HEK293 (cell line): ENCODE measurements around the gene ADORA3.

Experiments
- CTCF ChIA-PET: fragments of 350-600 bp; formaldehyde crosslinking; extraction: SDS; loops from one replicate; lab custom pipeline; 2021; ENCODE audit warnings: antibody characterized with exemption; lab: Yijun Ruan, JAX
- POLR2A ChIA-PET: fragments of 300-600 bp; formaldehyde crosslinking; extraction: SDS; loops from one replicate; lab custom pipeline; 2020; ENCODE audit warnings: antibody characterized with exemption, inconsistent platforms; lab: Yijun Ruan, JAX
- H3K27ac ChIP-seq: fragments of 200-500 bp; sonication (Bioruptor generic); 2 replicates; pipeline ENCODE4 v1.5.1; 2014; ENCODE audit warnings: low read depth, low read length, control low read depth, inconsistent platforms; ENCODE audit errors: extremely low read depth
- H3K36me3 ChIP-seq, 2 experiments: fragments of 200-500 bp in 1 of 2; sonication (Bioruptor generic) in 1 of 2; 1 replicate in 1 of 2; 2 replicates in 1 of 2; pipeline ENCODE4 v1.5.1; 2014 to 2017; ENCODE audit warnings: inconsistent platforms in 2 of 2, low read length in 2 of 2; ENCODE audit not compliant: control insufficient read depth in 2 of 2, insufficient read depth in 1 of 2
- H3K4me1 ChIP-seq: fragments of 200-500 bp; sonication (Bioruptor generic); 2 replicates; pipeline ENCODE4 v1.5.1; 2014; ENCODE audit warnings: mild to moderate bottlenecking, low read length, inconsistent platforms; ENCODE audit not compliant: control insufficient read depth, insufficient read depth
- H3K4me3 ChIP-seq: 2 replicates; pipeline ENCODE4 v1.5.1; 2011; ENCODE audit warnings: low read depth, mild to moderate bottlenecking, control low read depth, low read length, moderate library complexity
- H3K9me3 ChIP-seq: fragments of 200-500 bp; sonication (Bioruptor generic); 2 replicates; pipeline ENCODE4 v1.5.1; 2014; ENCODE audit warnings: low read depth, low read length, inconsistent platforms; ENCODE audit not compliant: control insufficient read depth, insufficient read depth
- IKZF3 ChIP-seq: fragments of 450-650 bp; IDR thresholded peaks from 2 replicates; pipeline ENCODE4 v1.5.0; 2018; ENCODE audit warnings: missing biosample characterization, mild to moderate bottlenecking, missing genetic modification characterization, moderate library complexity
- KLF10 ChIP-seq: fragments of 450-650 bp; IDR thresholded peaks from 2 replicates; pipeline ENCODE4 v1.5.1; 2018; ENCODE audit warnings: missing biosample characterization, mild to moderate bottlenecking, missing genetic modification characterization
- YY1 ChIP-seq: fragments of 450-650 bp; formaldehyde crosslinking; IDR thresholded peaks from 2 replicates; pipeline ENCODE4 v1.5.1; 2018; ENCODE audit warnings: missing biosample characterization, missing genetic modification characterization
- ZBTB44 ChIP-seq: fragments of 450-650 bp; IDR thresholded peaks from 2 replicates; pipeline ENCODE4 v1.5.1; 2018; ENCODE audit warnings: missing biosample characterization, mild to moderate bottlenecking, missing genetic modification characterization
- ZFP41 ChIP-seq: fragments of 450-650 bp; formaldehyde crosslinking; IDR thresholded peaks from 2 replicates; pipeline ENCODE4 v1.5.1; 2016; ENCODE audit warnings: missing biosample characterization, missing genetic modification characterization, borderline replicate concordance
- ZNF112 ChIP-seq: fragments of 450-650 bp; formaldehyde crosslinking; IDR thresholded peaks from 2 replicates; pipeline ENCODE4 v1.5.0; 2017; ENCODE audit warnings: missing biosample characterization, missing genetic modification characterization
- ZNF26 ChIP-seq: fragments of 450-650 bp; formaldehyde crosslinking; IDR thresholded peaks from 2 replicates; pipeline ENCODE4 v1.5.1; 2016; ENCODE audit warnings: missing biosample characterization, missing genetic modification characterization
- ZNF302 ChIP-seq: fragments of 450-650 bp; formaldehyde crosslinking; IDR thresholded peaks from 2 replicates; pipeline ENCODE4 v1.5.1; 2016; ENCODE audit warnings: missing biosample characterization, missing genetic modification characterization, low read depth
- ZNF366 ChIP-seq: fragments of 450-650 bp; formaldehyde crosslinking; conservative IDR thresholded peaks from 2 replicates; pipeline ENCODE4 v1.5.1; 2016; ENCODE audit warnings: missing biosample characterization, missing genetic modification characterization
- ZNF48 ChIP-seq: fragments of 450-650 bp; formaldehyde crosslinking; IDR thresholded peaks from 2 replicates; pipeline ENCODE4 v1.5.1; 2016; ENCODE audit warnings: missing biosample characterization, missing genetic modification characterization
- ZNF529 ChIP-seq: fragments of 450-650 bp; formaldehyde crosslinking; IDR thresholded peaks from 2 replicates; pipeline ENCODE4 v1.5.1; 2017; ENCODE audit warnings: missing genetic modification characterization, missing biosample characterization; ENCODE audit not compliant: insufficient replicate concordance
- ZNF623 ChIP-seq: fragments of 450-650 bp; formaldehyde crosslinking; IDR thresholded peaks from 2 replicates; pipeline ENCODE4 v1.5.1; 2016; ENCODE audit warnings: missing biosample characterization, missing genetic modification characterization
- ZNF624 ChIP-seq: fragments of 450-650 bp; formaldehyde crosslinking; IDR thresholded peaks from 2 replicates; pipeline ENCODE4 v1.5.1; 2017; ENCODE audit warnings: missing biosample characterization, missing genetic modification characterization
- ZNF785 ChIP-seq: fragments of 450-650 bp; formaldehyde crosslinking; IDR thresholded peaks from 2 replicates; pipeline ENCODE4 v1.5.1; 2016; ENCODE audit warnings: missing biosample characterization, missing genetic modification characterization
- ZNF830 ChIP-seq: fragments of 450-650 bp; IDR thresholded peaks from 2 replicates; pipeline ENCODE4 v1.5.0; 2018; ENCODE audit warnings: missing biosample characterization, missing genetic modification characterization, low read depth, mild to moderate bottlenecking, moderate library complexity
- TF ChIP-seq, protein P1 (sequence below): fragments of 450-650 bp; formaldehyde crosslinking; conservative IDR thresholded peaks from 2 replicates; pipeline ENCODE4 v1.5.1; 2016; ENCODE audit warnings: low read depth, missing biosample characterization, missing genetic modification characterization
- TF ChIP-seq, protein P2 (sequence below): fragments of 450-650 bp; formaldehyde crosslinking; IDR thresholded peaks from 2 replicates; pipeline ENCODE4; 2016; ENCODE audit warnings: missing biosample characterization, missing genetic modification characterization
- TF ChIP-seq, protein P3 (sequence below): fragments of 450-650 bp; formaldehyde crosslinking; IDR thresholded peaks from 2 replicates; pipeline ENCODE4 v1.5.1; 2017; ENCODE audit warnings: missing biosample characterization, missing genetic modification characterization
- TF ChIP-seq, protein P4 (sequence below): fragments of 450-650 bp; formaldehyde crosslinking; IDR thresholded peaks from 2 replicates; pipeline ENCODE4 v1.5.1; 2017; ENCODE audit warnings: missing biosample characterization, mild to moderate bottlenecking, missing genetic modification characterization, moderate library complexity

ADORA3 gene

DNA sequence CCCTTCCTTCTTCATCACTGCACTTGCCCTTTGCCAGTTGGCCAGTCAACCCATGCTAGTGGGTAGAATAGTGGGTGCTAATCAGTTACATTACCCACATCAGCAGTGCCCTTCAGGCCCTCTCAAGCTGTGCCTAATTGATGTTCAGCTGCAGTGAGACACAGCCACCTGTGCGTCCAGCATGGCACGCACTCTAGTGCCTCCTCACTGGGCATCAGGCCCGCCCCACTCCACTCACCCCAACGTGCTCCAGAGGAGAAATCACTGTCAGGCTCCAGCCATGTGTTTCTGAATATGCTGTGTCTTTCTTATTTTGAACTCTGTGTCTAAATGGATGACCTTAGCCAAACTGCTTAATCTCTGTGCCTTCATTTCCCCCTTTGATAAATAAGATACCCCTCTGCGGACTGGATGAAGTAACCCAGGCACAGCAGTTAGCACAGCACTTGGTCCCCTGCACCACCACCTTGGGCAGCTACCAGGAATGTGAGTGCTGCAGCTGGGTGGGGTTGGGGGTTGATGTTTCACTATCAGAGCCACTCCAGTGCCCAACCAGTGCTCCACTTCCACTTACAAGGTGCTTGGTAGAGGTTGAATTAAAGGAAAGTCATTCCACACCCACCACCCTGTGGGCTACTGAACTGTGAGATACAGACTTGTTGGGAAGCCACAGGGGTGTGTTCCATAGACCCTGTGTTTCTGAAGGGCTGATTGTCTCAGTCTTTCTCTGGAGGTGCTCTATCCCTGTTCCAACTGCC, 8.9 kb upstream of the ADORA3 start (continued):
- TF ChIP-seq, protein P1, sequence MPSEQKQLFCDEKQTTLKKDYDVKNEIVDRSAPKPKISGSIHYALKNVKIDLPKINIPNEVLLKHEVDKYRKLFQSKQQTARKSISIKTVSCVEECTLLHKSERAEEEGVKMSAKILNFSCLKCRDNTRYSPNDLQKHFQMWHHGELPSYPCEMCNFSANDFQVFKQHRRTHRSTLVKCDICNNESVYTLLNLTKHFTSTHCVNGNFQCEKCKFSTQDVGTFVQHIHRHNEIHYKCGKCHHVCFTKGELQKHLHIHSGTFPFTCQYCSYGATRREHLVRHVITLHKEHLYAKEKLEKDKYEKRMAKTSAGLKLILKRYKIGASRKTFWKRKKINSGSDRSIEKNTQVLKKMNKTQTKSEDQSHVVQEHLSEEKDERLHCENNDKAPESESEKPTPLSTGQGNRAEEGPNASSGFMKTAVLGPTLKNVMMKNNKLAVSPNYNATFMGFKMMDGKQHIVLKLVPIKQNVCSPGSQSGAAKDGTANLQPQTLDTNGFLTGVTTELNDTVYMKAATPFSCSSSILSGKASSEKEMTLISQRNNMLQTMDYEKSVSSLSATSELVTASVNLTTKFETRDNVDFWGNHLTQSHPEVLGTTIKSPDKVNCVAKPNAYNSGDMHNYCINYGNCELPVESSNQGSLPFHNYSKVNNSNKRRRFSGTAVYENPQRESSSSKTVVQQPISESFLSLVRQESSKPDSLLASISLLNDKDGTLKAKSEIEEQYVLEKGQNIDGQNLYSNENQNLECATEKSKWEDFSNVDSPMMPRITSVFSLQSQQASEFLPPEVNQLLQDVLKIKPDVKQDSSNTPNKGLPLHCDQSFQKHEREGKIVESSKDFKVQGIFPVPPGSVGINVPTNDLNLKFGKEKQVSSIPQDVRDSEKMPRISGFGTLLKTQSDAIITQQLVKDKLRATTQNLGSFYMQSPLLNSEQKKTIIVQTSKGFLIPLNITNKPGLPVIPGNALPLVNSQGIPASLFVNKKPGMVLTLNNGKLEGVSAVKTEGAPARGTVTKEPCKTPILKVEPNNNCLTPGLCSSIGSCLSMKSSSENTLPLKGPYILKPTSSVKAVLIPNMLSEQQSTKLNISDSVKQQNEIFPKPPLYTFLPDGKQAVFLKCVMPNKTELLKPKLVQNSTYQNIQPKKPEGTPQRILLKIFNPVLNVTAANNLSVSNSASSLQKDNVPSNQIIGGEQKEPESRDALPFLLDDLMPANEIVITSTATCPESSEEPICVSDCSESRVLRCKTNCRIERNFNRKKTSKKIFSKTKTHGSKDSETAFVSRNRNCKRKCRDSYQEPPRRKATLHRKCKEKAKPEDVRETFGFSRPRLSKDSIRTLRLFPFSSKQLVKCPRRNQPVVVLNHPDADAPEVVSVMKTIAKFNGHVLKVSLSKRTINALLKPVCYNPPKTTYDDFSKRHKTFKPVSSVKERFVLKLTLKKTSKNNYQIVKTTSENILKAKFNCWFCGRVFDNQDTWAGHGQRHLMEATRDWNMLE (tag by site-specific recombination) = no peak

GRCh38 chr1:111511370-111511769, 7.9 kb upstream of the ADORA3 start:
- Histone ChIP-seq H3K9me3 (no peaks in the 10 kb centered on the region), H3K27ac (no peak overlapping the region), H3K4me1 (no peaks in the 10 kb centered on the region), H3K4me3 (no peak overlapping the region), H3K36me3 (no peaks in the 10 kb centered on the region)
- POLR2A ChIA-PET = no interaction called here
- CTCF ChIA-PET = no interaction called here
- TF ChIP-seq YY1 (tag by site-specific recombination) (no peak), ZNF366 (tag by site-specific recombination) (no peak), ZNF302 (tag by site-specific recombination) (no peak), ZNF830 (tag by site-specific recombination) (no peak), ZNF785 (tag by site-specific recombination) (no peak)

DNA sequence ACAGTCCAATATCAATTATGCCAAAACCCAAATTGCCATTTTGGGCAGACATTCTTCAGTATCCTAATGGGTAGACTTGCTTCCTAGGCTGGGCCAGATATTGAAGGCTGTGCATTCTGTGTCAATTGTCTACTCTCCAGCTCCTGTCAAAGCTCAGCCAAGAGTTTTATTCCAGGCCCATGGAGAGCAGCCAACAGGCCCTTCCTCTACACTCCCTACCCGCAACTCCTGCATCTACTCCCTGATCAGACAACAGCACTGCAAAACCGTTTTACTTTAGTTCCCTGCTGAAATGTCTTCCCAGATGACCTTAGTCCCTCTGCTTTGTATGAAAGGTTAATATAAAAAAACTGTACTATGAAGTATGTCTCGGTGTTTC, 6.6 kb upstream of the ADORA3 start:
- Histone ChIP-seq H3K27ac (no peak overlapping the region), H3K4me1 (no peaks in the 10 kb centered on the region), H3K9me3 (no peaks in the 10 kb centered on the region), H3K4me3 (no peak overlapping the region), H3K36me3 (no peaks in the 10 kb centered on the region)
- CTCF ChIA-PET = interaction anchor here (0.6 to 5.0 kb wide), 9 partner anchors 9 to 258 kb away, joined by 3 to 48 read pairs (median 10); partner anchors contain the start of gene DDX20
- POLR2A ChIA-PET = no interaction called here
- TF ChIP-seq ZNF529 (tag by site-specific recombination) (no peak), ZNF112 (tag by site-specific recombination) (no peak), KLF10 (tag by site-specific recombination) (no peak), ZNF623 (tag by site-specific recombination) (no peak), ZFP41 (tag by site-specific recombination) (no peak), ZNF624 (tag by site-specific recombination) (no peak), IKZF3 (tag by site-specific recombination) (no peak), ZNF26 (no peak), ZNF48 (tag by site-specific recombination) (no peak), ZBTB44 (tag by site-specific recombination) (no peak)
- TF ChIP-seq, protein P2, sequence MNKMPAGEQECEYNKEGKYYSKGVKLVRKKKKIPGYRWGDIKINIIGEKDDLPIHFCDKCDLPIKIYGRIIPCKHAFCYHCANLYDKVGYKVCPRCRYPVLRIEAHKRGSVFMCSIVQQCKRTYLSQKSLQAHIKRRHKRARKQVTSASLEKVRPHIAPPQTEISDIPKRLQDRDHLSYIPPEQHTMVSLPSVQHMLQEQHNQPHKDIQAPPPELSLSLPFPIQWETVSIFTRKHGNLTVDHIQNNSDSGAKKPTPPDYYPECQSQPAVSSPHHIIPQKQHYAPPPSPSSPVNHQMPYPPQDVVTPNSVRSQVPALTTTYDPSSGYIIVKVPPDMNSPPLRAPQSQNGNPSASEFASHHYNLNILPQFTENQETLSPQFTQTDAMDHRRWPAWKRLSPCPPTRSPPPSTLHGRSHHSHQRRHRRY (tag by site-specific recombination) = no peak
- TF ChIP-seq, protein P3, sequence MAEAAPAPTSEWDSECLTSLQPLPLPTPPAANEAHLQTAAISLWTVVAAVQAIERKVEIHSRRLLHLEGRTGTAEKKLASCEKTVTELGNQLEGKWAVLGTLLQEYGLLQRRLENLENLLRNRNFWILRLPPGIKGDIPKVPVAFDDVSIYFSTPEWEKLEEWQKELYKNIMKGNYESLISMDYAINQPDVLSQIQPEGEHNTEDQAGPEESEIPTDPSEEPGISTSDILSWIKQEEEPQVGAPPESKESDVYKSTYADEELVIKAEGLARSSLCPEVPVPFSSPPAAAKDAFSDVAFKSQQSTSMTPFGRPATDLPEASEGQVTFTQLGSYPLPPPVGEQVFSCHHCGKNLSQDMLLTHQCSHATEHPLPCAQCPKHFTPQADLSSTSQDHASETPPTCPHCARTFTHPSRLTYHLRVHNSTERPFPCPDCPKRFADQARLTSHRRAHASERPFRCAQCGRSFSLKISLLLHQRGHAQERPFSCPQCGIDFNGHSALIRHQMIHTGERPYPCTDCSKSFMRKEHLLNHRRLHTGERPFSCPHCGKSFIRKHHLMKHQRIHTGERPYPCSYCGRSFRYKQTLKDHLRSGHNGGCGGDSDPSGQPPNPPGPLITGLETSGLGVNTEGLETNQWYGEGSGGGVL (tag by site-specific recombination) = no peak
- TF ChIP-seq, protein P4, sequence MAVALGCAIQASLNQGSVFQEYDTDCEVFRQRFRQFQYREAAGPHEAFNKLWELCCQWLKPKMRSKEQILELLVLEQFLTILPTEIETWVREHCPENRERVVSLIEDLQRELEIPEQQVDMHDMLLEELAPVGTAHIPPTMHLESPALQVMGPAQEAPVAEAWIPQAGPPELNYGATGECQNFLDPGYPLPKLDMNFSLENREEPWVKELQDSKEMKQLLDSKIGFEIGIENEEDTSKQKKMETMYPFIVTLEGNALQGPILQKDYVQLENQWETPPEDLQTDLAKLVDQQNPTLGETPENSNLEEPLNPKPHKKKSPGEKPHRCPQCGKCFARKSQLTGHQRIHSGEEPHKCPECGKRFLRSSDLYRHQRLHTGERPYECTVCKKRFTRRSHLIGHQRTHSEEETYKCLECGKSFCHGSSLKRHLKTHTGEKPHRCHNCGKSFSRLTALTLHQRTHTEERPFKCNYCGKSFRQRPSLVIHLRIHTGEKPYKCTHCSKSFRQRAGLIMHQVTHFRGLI = no peak
